ENCODE data around the gene DCUN1D2.

DNA sequence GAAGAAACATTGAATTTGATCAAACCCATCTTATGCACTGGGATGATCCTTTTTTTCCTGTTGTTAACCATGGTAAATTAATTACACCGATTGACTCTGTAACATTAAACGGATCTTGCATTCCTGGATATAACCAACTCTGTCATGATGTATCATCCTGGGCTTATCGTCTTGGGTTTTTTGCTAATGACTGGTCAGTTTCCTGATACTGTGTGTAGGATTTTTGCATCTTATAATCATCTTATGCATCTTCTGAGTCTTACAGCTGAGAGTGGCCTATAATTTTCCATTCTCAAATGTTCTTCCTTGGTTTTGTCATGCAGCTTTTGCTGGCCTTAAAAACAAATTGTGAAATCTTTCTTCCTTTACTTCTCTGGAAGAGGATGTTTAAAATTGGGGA is 12.8 kb downstream of the DCUN1D2 start:
- TF ChIP-seq, protein P1, sequence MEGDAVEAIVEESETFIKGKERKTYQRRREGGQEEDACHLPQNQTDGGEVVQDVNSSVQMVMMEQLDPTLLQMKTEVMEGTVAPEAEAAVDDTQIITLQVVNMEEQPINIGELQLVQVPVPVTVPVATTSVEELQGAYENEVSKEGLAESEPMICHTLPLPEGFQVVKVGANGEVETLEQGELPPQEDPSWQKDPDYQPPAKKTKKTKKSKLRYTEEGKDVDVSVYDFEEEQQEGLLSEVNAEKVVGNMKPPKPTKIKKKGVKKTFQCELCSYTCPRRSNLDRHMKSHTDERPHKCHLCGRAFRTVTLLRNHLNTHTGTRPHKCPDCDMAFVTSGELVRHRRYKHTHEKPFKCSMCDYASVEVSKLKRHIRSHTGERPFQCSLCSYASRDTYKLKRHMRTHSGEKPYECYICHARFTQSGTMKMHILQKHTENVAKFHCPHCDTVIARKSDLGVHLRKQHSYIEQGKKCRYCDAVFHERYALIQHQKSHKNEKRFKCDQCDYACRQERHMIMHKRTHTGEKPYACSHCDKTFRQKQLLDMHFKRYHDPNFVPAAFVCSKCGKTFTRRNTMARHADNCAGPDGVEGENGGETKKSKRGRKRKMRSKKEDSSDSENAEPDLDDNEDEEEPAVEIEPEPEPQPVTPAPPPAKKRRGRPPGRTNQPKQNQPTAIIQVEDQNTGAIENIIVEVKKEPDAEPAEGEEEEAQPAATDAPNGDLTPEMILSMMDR (conservative IDR thresholded peaks at IDR 0.05): no peak
- TF ChIP-seq ZFX (IDR thresholded peaks at IDR 0.05): no peak
